NK-92 (cell line): ENCODE measurements around the gene PDCD6IP.
A peak's percentile ranks its signal among the peaks of the same experiment; 100 is the strongest.
"Not testable (repeated sequence)": the region's sequence is repeated elsewhere in the genome, so short reads cannot be mapped to it uniquely, and the experiment has no call there.

Experiments
- DNase-seq: peaks from one replicate; lab custom pipeline; 2025; ENCODE audit not compliant: unreplicated experiment; lab: John Stamatoyannopoulos, UW

The PDCD6IP gene, protein sequence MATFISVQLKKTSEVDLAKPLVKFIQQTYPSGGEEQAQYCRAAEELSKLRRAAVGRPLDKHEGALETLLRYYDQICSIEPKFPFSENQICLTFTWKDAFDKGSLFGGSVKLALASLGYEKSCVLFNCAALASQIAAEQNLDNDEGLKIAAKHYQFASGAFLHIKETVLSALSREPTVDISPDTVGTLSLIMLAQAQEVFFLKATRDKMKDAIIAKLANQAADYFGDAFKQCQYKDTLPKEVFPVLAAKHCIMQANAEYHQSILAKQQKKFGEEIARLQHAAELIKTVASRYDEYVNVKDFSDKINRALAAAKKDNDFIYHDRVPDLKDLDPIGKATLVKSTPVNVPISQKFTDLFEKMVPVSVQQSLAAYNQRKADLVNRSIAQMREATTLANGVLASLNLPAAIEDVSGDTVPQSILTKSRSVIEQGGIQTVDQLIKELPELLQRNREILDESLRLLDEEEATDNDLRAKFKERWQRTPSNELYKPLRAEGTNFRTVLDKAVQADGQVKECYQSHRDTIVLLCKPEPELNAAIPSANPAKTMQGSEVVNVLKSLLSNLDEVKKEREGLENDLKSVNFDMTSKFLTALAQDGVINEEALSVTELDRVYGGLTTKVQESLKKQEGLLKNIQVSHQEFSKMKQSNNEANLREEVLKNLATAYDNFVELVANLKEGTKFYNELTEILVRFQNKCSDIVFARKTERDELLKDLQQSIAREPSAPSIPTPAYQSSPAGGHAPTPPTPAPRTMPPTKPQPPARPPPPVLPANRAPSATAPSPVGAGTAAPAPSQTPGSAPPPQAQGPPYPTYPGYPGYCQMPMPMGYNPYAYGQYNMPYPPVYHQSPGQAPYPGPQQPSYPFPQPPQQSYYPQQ

DNA sequence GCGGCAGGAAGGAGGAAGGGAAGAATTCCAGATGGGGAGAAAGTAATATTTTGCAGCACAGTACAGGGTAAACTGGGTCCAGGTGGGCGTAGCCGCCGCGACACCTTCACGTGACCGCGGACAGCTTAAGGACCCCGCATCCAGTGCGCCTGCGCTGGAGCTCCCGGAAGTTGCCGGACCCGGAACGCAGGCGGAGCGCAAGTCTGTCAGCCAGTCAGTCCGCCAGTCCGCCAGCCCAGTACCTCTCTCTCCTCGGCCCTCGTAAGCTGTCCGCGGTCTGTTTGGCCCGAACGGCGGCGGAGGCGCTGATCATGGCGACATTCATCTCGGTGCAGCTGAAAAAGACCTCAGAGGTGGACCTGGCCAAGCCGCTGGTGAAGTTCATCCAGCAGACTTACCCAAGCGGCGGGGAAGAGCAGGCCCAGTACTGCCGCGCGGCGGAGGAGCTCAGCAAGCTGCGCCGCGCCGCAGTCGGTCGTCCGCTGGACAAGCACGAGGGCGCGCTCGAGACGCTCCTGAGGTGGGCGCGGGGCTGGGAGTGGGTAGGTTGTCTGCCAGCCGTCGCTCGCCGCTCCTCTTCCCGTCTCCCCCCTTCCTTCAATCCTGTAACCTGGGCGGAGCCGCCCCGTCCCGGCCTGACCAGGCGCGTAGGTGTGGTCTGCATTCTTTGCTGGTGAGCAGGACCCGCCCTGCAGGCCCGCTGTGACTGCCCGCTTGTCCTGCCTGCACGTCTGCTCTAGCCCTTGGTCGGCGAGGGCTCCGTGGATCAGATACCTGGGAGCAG lies at the start of gene PDCD6IP:
Gene PDCD6IP, plus strand, starts transcription at position 213 of the 784 bp plus-strand sequence. Its CDS starts 99 bp downstream, at position 312.
- DNase-seq: peak; percentile 5

DNA sequence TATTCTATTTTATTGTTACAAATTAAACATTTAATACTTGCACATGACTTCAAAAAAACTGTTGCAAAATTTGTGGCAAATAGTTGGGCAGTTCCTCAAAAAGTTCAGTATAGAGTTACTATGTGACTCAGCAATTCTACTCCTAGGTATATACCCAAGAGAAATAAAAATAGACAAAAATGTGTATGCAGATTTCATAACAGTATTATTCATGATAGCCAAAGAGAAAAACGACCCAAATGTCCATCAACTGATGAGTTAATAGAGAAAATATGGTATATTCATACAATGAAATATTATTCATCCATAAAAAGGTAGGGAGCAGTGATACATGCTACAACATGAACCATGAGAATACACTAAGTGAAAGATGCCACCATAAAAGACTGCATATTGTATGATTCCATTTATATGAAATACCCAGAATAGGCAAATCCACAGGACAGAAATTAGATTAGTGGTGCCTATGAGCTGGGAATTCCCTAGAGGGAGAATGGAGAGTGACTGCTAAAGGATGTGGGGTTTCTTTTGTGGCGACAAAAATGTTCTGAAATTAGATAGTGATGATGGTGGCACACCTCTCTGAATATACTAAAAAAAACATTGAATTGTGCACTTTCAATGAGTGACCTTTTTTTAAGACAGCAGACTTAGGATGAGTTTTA lies 48.8 kb upstream of the PDCD6IP start:
- no peak for DNase-seq

DNA sequence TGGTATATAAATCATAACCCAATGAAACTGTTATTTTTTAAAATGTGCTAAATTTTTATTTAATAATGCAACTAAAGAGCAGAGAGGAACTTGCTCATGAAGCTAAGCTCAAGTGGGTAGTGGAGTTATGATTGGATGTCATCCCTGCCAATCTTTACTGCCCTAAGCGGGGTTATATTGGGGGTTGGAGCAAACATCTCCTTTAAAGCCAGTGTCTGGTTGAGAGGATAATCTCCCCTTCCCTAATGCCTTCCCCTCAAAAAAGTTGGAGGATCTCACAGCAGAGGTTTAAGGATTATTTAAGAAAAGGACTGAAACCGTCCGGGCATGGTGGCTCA lies 48.2 kb upstream of the PDCD6IP start:
- no peak for DNase-seq

DNA sequence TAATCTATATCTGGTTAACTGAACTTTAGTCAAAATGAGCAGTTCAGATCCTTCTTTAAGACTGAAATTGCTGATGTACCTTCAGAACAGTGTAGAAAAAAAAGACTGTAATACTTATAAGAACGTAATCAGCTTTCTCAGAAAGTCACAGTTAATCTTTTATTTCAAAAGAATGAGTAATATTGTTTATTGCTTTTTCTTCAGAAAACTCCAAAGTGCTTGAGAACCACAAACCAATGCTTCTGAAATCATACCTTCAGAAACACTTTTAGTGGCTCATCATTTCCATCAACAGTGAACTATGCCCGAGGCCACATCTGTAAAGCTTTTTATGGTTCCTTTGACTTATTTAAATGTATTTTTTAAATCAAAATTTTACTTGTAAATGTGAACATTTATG lies 47.1 kb upstream of the PDCD6IP start:
- DNase-seq: no peak

DNA sequence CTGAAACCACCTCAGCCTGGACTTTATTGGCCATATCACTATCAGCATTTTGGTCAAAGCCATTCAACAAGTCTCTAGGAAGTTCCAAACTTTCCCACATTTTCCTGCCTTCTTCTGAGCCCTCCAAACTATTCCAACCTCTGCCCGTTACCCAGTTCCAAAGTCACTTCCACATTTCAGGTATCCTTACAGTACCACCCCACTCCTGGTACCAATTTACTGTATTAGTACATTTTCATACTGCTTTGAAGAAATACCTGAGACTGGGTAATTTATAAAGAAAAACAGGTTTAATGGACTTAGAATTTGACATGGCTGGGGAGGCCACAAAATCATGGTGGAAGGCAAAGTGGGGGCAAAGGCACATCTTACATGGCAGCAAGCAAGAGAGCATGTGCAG lies 44.0 kb upstream of the PDCD6IP start:
- DNase-seq: not testable (repeated sequence)

DNA sequence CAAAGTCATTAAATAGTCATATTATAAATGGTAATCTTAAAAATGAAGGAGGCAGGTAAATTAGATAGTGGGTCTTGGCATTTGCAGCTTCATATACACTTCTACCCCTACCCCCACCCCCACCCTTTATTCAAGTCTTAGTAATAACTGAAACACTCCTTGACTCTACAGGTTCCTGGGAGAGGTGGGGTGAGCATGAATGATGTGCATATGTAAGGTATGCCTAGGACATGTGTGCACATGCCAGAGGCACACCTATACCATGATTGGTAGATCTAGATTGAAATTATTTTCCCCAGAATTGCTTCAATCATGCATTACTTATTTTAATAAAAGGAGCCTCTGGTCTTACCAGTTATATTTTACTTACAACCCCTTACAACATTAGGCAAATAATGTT lies 40.1 kb upstream of the PDCD6IP start:
- no peak for DNase-seq

DNA sequence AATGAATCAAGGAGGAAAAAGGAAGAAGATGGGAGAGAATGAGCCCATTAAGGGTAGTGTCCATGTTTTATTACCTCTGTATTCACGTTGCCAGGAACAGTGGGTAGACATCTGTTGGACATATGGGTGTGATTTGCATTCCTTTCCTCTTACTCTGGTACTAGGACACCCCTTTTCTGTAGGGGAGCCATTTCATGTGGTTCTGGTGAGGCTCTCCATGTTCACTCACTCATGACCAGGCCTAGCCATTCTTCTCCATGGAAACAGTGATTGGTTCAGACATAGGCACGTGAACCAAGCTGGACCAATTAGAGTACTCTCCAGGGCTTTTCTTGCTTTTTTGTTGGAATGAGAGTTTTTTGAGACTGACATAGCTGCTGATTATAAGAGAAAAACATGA lies 39.6 kb upstream of the PDCD6IP start:
- no peak for DNase-seq

DNA sequence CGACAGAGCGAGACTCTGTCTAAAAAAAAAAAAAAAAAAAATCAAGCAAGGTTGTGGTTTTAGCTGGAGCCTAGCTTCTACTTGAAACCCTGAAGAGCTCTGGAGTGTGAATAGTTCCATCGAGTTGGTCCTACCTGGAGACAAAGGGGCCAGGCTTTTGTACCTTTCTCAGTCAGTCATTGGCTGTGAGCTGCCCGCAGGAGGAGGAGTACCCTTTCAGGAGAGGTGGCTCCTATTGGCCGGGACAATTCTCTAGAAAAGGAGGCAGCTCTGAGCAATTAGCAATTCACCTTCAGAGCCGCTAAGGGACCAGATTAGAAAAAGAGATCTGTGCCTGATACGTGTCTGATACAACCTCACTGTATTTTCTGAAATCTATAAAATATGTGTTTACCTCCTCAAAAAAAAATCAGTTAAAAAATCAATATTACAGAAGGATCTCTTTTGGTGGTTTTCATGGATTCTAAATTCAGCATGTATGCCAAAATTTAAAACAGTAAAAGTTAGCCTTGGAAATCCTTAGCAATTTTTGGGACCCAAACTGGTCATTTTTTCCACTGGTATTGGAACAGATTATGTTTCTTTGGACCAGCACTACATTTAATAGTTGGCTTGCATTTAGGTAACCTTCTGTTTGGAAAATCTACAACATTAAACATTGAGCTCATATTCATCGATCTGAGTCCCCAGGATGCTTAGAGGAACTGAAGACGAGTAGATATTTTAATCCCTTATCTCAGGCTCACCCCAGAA lies 29.7 kb upstream of the PDCD6IP start:
- no peak for DNase-seq

DNA sequence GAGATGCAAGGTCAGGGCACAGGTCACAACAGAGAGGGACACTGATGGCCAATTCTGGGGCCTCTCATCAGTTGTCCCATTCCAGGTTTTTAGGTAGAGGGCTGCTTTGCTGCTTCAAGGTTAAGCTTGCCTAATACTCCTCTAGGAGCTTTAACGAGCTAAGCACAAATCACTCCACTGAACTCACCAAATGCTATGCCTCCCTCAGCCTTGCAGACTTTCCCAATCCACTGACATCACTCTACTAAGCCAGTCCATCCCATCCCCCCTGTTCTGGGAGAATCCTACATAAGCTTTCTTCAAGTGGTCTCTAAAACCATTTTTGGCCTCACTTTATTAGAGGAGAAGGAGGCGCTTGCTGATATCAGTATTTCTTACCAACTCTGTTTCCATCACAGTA lies 24.8 kb upstream of the PDCD6IP start:
- DNase-seq: no peak

DNA sequence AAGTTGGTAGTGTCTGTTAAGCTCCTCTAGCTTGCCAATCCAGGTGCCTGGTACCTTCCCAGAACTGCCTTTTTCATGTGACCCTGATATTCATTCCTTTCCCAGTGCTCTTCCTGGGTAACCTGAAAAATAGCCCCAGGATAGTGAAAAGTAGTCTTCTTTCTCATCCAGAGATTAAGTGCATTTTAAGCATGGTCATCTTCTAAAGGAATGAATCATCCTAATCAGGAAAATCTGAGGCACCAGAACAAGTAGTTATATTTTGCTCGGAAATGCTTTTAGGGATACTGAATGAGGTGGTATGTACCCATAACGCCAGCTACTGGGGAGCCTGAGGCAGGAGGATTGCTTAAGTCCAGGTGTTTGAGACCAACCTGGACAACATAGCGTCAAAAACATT lies 23.1 kb upstream of the PDCD6IP start:
- no peak for DNase-seq

DNA sequence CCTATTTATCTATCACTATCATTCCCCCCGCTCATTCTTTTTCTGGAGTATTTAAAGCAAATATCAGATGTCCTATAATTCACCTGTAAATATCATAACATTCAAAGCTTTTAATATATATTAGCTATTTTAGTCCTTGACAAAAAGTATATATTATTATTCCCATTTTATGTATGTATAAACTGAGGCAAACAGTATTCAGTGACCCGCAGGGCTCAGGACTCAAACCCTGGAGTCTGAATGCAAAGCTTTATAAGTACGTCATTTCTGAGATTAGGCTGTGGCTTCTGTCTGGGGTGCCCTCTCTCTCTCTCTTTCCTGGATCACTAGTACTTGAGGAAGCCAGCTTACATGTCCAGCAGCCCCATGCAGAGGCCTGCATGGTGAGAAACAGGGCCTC lies 20.4 kb upstream of the PDCD6IP start:
- DNase-seq: no peak

DNA sequence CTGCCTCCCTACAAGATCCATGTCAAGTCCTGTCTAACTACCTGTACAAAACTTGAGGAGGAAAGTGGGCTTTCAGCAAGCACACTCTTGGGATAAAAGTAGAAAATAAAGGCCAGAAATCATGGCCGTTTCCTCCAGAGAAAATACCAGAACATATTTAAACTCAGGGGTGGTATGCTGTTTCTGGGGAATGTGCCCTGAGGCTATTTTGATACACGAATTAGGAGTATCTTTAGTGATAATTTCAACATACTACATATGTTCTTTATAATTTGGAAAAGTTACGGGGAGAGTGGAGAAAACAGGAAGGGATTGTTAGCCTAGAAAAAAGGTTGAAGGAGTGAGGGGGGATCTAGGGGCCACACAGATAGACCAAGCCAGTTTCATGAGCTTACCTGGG lies 18.7 kb upstream of the PDCD6IP start:
- no peak for DNase-seq

DNA sequence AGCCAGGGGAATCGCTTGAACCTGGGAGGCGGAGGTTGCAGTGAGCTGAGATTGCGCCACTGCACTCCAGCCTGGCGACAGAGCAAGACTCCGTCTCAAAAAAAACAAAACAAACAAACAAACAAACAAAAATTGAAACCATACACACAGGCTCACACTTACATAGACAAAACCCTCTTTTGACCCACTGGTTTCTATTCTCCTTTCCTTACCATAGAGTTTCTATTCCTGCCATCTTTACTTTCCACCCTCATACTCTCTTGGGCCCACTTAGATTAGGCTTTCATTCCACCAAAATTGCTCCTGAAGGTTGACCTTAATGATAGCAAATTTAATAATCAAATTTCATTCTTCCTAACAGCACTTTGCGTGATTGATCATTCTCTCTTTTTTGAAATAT lies 17.0 kb upstream of the PDCD6IP start:
- not testable (repeated sequence) for DNase-seq

DNA sequence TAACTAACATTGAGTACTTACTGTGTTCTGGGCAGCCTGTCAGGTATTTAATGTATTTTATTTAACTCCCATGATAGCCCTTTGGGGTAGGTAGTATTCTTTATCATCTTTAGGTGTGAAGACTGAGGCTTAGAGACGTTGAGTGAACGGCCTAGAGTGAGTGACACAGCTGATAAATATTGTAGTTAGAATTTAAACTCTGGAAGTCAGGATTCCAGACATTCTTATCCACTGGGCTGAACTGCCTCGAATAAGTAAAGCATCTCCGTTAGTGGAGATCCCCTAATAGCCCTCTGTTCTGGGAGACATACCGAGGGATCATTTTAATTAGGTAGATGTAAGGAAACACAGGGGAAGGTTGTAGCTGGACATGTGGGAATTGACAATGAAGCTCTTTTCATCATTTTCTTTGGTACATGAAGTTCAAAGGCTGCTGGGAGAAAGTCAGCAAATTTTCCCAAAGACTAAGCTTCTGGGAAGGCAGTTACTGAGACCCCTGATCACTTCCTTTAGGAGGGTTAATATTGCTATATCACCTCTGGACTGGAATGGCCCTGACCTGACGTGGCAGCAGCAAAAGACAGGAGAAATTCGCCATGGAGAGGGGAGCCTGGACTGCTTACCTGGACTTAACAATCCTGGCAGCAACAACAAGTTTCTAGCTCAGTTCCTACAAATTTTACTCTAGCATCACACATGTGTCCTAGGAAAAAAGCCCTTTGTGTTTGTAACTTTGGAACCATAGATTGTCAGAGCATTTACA lies 11.7 kb upstream of the PDCD6IP start:
- no peak for DNase-seq

DNA sequence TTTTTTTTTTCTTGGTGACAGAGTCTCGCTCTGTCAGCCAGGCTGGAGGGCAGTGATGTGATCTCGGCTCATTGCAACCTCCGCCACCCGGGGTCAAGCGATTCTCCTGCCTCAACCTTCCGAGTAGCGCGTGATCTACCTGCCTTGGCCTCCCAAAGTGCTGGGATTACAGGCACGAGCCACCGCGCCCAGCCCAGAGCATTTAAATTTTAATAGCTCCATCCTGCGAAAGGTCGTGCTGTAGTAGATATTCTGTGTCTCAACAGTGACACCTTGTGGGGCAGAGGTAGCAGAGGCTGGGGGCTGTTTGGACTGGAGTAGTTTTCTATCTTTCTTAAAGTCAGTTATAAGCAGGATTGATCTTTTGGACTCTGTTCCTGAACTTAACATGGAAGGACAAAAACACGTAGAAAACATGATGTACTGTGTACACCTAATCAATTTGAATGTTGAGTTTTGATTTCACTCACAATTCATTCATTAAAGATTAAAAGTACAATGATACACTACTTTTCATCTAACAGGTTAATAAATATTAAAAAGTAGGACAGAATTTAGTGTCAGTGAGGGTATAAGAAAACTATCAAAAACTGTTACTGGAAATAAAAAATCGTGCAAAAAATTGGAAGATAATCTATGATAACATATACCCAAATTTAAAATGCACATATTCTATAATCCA lies 11.0 kb upstream of the PDCD6IP start:
- DNase-seq: no peak

DNA sequence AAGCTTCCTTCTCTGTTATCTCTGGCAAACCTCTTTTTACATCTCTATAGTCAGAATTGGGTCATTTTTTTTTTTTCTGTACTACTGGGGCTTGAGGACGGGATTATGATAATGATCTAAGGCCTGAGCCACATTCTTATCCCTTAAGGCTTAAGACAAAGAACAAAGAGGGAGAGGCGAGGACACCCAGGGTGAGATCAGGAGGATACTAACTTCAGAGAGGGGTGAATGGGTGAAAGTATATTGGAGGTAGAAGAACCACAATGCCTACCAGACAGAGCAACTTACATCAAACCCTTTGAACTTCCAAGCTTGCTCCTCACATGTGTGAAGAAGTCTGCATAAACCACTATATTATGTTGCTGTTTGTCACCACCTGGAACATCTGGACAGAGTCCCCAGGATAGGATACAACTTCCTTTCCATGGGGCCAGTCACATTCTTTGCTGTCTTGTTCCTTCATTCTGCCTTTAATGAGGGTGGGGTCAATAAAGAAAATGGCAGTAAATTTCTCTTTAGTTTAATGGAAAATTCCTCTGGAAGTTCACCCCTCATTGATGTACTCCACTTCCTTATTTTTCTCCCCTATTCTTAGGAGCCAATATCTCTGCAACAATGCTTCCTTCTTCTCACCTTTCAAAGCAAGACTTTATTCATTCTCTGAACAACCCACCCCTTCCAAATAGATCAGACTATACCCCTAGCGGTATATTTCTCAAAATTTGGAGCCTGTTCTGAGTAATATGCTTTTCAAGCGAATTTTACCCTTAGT lies 9.1 kb upstream of the PDCD6IP start:
- DNase-seq: no peak

DNA sequence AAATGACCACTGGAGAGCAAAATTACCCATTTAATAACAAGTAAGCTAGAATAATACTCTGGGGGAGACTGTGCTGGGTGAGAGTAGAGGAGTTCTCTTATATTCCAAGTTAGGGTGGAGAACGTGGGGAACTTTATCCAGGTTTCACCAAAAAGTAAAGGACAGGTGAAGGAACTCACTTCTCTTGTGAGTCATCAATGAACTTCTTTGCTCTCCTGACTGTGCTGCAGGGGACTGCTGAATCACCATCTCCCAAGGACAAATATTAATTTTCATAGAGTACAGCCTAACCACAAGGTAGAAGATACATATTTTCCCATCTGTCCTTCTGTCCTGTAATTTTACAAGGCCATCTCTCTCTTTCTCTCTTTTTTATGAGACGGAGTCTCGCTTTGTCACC lies 8.3 kb upstream of the PDCD6IP start:
- no peak for DNase-seq

DNA sequence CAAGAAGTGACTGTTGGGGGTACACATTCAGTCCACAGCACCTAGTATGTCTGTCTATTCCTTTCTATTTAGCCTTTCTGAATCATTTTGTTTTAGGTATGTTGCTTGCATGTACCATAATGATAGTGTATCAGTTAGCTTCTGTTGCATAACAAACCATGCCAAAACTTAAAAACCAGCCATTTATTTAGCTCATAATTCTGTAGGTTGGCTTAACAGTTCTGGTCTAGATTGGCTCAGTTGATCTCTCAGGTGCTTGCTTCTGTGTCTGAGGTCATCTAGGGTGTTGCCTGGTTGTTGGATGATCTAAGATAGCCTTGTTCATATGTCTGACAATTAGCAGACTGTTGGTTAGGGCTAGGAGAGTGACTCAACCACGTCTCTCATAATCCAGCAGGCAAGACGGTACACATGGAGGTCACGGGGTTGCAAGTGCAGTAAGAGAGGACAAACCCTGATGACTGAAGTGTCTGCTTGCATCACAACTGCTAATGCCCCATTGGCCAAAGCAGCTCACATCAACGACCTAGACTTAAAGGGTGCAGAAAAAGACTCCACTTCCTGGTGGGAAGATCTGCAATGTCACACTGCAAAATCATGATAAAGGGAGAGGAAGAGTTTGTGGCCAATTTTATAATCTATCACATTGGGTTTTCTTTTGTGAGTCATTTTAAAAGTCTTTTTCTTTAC lies 6.8 kb upstream of the PDCD6IP start:
- no peak for DNase-seq
